SIG-M5 (cell line): ENCODE results near the gene EVC.
"Not testable (repeated sequence)": the region's sequence is repeated elsewhere in the genome, so short reads cannot be mapped to it uniquely, and the experiment has no call there.

Experiments used
- DNase-seq: peaks from one replicate; lab custom pipeline; 2025; lab: John Stamatoyannopoulos, UW

Gene EVC

GRCh38 chr4:5785806-5786680 lies 75.0 kb downstream of the EVC start:
- DNase-seq: no peak

- DNase-seq: no peak
Observed at GRCh38 chr4:5787311-5787710, 76.3 kb downstream of the EVC start.

- no peak for DNase-seq
Observed at GRCh38 chr4:5788144-5788543, 77.1 kb downstream of the EVC start.

- DNase-seq: no peak
Observed at GRCh38 chr4:5789141-5789540, 78.1 kb downstream of the EVC start.

GRCh38 chr4:5790546-5790857 lies 79.5 kb downstream of the EVC start:
- no peak for DNase-seq

GRCh38 chr4:5791654-5792053 lies 80.7 kb downstream of the EVC start:
- no peak for DNase-seq

GRCh38 chr4:5793514-5793913 lies 82.5 kb downstream of the EVC start:
- no peak for DNase-seq

- DNase-seq: no peak
Observed at GRCh38 chr4:5795580-5795979, 84.6 kb downstream of the EVC start.

- DNase-seq: no peak
Observed at GRCh38 chr4:5796976-5797375, 86.0 kb downstream of the EVC start.

- no peak for DNase-seq
Observed at GRCh38 chr4:5797866-5798265, 86.9 kb downstream of the EVC start.

- DNase-seq: no peak
Observed at GRCh38 chr4:5798462-5798861, 87.5 kb downstream of the EVC start.

GRCh38 chr4:5798946-5799345 lies 87.9 kb downstream of the EVC start:
- DNase-seq: no peak

- DNase-seq: no peak
Observed at GRCh38 chr4:5799406-5799805, 88.4 kb downstream of the EVC start.

- DNase-seq: no peak
Observed at GRCh38 chr4:5800496-5800895, 89.5 kb downstream of the EVC start.

GRCh38 chr4:5801696-5802095 lies 90.7 kb downstream of the EVC start:
- no peak for DNase-seq

GRCh38 chr4:5802565-5802964 lies 91.6 kb downstream of the EVC start:
- no peak for DNase-seq

- no peak for DNase-seq
Observed at GRCh38 chr4:5804656-5805055, 93.7 kb downstream of the EVC start.

GRCh38 chr4:5805270-5805669 lies 94.3 kb downstream of the EVC start:
- no peak for DNase-seq

GRCh38 chr4:5808081-5808741 lies 97.2 kb downstream of the EVC start:
- no peak for DNase-seq

- DNase-seq: no peak
Observed at GRCh38 chr4:5809216-5809776, 98.3 kb downstream of the EVC start.

GRCh38 chr4:5810151-5810550 lies 99.2 kb downstream of the EVC start:
- DNase-seq: no peak

GRCh38 chr4:5810770-5811430 lies 99.9 kb downstream of the EVC start:
- no peak for DNase-seq

- not testable (repeated sequence) for DNase-seq
Observed at GRCh38 chr4:5812057-5812456, 101.1 kb downstream of the EVC start.
